Osteoblast (primary cell): ENCODE results near the gene LAMB2. TPM values are rescaled to one million over a fixed set of nuclear protein-coding genes. Genes with fewer than 3 reads are reported as not detected.

ENCODE experiments used
- DNase-seq: peaks from one replicate; pipeline ENCODE4 v3.0.0; 2011; ENCODE audit warnings: low spot score, mixed read lengths; ENCODE audit not compliant: insufficient read length; ENCODE audit errors: missing footprints
- H2AFZ ChIP-seq: 2 replicates; pipeline ENCODE4 v1.6.0; 2011; ENCODE audit warnings: mild to moderate bottlenecking, low read length
- H3K27ac ChIP-seq: 2 replicates; pipeline ENCODE4 v1.5.1; 2011; ENCODE audit warnings: mild to moderate bottlenecking, low read depth, low read length, moderate library complexity
- H3K27me3 ChIP-seq: 2 replicates; pipeline ENCODE4 v1.6.0; 2012; ENCODE audit warnings: mild to moderate bottlenecking, control low read depth, inconsistent platforms, low read length, moderate library complexity; ENCODE audit not compliant: insufficient read depth
- H3K36me3 ChIP-seq: 2 replicates; pipeline ENCODE4 v1.5.1; 2011; ENCODE audit warnings: mild to moderate bottlenecking, low read length, control low read depth, moderate library complexity; ENCODE audit not compliant: insufficient read depth
- H3K4me1 ChIP-seq: 2 replicates; pipeline ENCODE4 v1.5.1; 2011; ENCODE audit warnings: mild to moderate bottlenecking, low read length, control low read depth, moderate library complexity; ENCODE audit not compliant: insufficient read depth
- H3K4me2 ChIP-seq: 2 replicates; pipeline ENCODE4 v1.6.0; 2011; ENCODE audit warnings: mild to moderate bottlenecking, low read length; ENCODE audit not compliant: insufficient read depth
- H3K4me3 ChIP-seq: fragments of 200-600 bp; sonication (generic); 3 replicates; pipeline ENCODE4 v1.5.1; 2012; ENCODE audit warnings: mild to moderate bottlenecking, low read length, inconsistent platforms; ENCODE audit not compliant: insufficient read depth
- H3K79me2 ChIP-seq: 2 replicates; pipeline ENCODE4 v1.6.0; 2012; ENCODE audit warnings: mild to moderate bottlenecking, low read length, control low read depth, inconsistent platforms; ENCODE audit not compliant: insufficient read depth
- H3K9me3 ChIP-seq: 2 replicates; pipeline ENCODE4 v1.5.1; 2011; ENCODE audit warnings: low read depth, low read length, control low read depth
- H4K20me1 ChIP-seq: 2 replicates; pipeline ENCODE4 v1.6.0; 2012; ENCODE audit warnings: mild to moderate bottlenecking, low read length, control low read depth; ENCODE audit not compliant: insufficient read depth
- total RNA-seq: library from RNA; depleted of rRNA; stranded (reverse); fragments of >200 nt; gene quantifications from 2 replicates; pipeline ENCODE4 v1.2.3, GENCODE V29; 2012
- TF ChIP-seq, protein P1 (sequence below): IDR thresholded peaks from 2 replicates; pipeline ENCODE4 v1.5.1; 2011; ENCODE audit warnings: mild to moderate bottlenecking, low read depth, low read length, moderate library complexity; ENCODE audit errors: extremely low read depth

The LAMB2 gene
- total RNA-seq, 1 donor = 450 TPM

DNA sequence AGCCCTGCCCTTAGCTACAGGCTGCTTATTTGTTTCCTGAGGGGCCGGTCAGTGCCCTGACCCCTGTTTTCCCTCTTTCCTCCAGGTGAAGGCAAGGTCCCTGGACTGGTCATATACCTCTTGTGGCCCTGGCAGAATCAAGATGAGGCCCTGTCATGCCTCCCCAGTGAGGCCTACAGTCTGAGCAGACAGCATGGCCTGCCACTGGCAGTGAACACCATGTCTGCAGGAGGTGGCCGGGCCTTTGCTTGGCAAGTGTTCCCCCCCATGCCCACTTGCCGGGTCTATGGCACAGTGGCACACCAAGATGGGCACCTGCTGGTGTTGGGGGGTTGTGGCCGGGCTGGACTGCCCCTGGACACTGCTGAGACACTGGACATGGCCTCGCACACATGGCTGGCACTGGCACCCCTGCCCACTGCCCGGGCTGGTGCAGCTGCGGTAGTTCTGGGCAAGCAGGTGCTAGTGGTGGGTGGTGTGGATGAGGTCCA is 39.7 kb upstream of the LAMB2 start:
- DNase-seq = peak; percentile 84

DNA sequence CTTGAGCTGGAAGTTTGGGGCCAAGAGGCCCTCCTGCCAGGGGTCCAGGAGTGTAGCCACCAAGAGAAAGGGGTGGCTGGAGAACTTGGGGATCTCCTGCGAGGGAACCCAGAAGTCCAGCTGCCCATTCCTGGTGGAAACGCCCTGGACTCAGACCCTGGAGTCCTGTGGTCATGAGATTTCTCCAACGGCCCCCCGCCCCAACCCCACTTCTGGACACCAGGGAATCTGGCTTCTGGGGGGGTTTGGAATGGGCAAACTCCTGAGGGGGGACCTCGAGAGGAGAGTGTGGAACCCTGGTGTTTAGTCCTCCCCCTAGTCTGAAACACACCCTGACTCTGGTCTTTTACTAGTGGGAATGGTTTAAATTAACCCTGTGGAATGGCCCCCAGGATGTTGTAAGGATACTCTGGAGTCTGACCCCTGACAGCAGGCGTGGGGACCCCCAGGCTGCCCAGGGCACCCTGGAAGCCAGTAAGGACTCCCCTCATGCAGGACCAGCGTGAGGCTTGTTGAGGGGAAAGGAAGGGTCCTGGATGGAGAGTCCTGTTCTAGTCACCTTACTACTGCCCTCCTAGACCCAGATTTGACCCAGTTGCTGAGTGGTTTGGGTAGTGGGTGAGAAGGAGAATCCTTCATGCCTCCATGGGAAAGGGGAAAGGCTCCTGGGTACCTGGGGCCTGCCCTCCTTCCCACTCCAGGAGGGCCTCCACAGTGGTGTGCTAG is 39.1 kb upstream of the LAMB2 start:
- Histone ChIP-seq H4K20me1 (no peaks in the 10 kb centered on the region), H3K4me1 (peaks cover 26% of the 10 kb centered on the region), H3K79me2 (peaks cover 17% of the 10 kb centered on the region), H2AFZ (peak overlapping the region; percentile 100), H3K4me2 (peak overlapping the region; percentile 96), H3K36me3 (peaks cover 3% of the 10 kb centered on the region), H3K27me3 (no peaks in the 10 kb centered on the region), H3K4me3 (peak overlapping the region; percentile 91), H3K9me3 (no peaks in the 10 kb centered on the region), H3K27ac (peak overlapping the region; percentile 53)
- TF ChIP-seq, protein P1, sequence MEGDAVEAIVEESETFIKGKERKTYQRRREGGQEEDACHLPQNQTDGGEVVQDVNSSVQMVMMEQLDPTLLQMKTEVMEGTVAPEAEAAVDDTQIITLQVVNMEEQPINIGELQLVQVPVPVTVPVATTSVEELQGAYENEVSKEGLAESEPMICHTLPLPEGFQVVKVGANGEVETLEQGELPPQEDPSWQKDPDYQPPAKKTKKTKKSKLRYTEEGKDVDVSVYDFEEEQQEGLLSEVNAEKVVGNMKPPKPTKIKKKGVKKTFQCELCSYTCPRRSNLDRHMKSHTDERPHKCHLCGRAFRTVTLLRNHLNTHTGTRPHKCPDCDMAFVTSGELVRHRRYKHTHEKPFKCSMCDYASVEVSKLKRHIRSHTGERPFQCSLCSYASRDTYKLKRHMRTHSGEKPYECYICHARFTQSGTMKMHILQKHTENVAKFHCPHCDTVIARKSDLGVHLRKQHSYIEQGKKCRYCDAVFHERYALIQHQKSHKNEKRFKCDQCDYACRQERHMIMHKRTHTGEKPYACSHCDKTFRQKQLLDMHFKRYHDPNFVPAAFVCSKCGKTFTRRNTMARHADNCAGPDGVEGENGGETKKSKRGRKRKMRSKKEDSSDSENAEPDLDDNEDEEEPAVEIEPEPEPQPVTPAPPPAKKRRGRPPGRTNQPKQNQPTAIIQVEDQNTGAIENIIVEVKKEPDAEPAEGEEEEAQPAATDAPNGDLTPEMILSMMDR = no peak
- DNase-seq = peak; percentile 84

More for the DNA sequence above, 39.7 kb upstream of the LAMB2 start:
- Histone ChIP-seq H3K79me2 (peaks cover 17% of the 10 kb centered on the region), H3K4me2 (peak overlapping the region; percentile 96), H3K4me3 (peak overlapping the region; percentile 91), H3K4me1 (peaks cover 26% of the 10 kb centered on the region), H3K27ac (no peak overlapping the region), H3K9me3 (no peaks in the 10 kb centered on the region), H3K27me3 (no peaks in the 10 kb centered on the region), H3K36me3 (peaks cover 3% of the 10 kb centered on the region), H4K20me1 (no peaks in the 10 kb centered on the region), H2AFZ (no peak overlapping the region)
- TF ChIP-seq, protein P1 = no peak

DNA sequence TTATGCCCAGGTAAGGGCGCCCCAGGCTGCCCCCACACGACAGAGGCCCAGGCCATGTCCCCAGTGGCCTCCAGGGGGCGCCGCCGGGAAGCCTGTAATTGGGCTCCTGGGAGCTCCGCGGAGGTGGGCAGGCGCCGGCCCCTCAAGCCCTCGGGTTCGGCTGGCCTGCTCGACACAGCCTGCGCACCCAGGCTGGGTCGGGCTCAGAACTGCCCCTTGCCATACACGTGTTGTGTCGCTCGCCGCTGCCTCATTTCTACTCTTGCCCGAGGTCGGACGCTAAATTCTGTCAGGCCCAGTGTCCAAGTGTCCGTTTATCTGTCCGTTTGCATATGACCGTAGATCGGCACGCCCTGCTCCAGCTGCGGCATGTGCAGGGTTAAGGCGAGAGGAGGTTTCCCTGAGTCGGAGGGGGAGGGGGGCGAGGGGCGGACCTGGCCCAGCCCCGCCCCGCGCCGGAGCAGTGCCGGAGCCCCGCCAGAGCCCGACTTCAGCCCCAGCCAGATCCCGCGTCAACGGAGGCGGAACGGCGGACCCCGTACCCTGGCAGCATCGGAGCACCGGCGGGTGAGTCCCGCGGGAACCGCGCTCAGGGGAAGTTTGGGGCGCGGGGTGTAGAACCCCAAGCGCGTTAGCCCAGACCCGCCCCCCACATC is 38.4 kb upstream of the LAMB2 start, which contains the start of gene KLHDC8B:
Gene KLHDC8B, plus strand, starts transcription at position 480 of the 656 bp plus-strand sequence. CDS start 1,172 bp downstream, outside the sequence.
- H3K4me2 ChIP-seq = peak within 1 kb of the TSS; percentile 96
- TF ChIP-seq, protein P1 = peak; percentile 90
- peak within 1 kb of the TSS; percentile 100 for H2AFZ ChIP-seq
- H3K36me3 ChIP-seq = peaks cover 3% of the 10 kb centered on the region
- no peaks in the 10 kb centered on the region for H4K20me1 ChIP-seq
- no peaks in the 10 kb centered on the region for H3K9me3 ChIP-seq
- H3K79me2 ChIP-seq = peaks cover 22% of the 10 kb centered on the region
- DNase-seq = peak; percentile 99
- H3K27me3 ChIP-seq = no peaks in the 10 kb centered on the region
- peak within 1 kb of the TSS; percentile 91 for H3K4me3 ChIP-seq
- H3K4me1 ChIP-seq = peaks cover 31% of the 10 kb centered on the region
- peak within 1 kb of the TSS; percentile 53 for H3K27ac ChIP-seq

DNA sequence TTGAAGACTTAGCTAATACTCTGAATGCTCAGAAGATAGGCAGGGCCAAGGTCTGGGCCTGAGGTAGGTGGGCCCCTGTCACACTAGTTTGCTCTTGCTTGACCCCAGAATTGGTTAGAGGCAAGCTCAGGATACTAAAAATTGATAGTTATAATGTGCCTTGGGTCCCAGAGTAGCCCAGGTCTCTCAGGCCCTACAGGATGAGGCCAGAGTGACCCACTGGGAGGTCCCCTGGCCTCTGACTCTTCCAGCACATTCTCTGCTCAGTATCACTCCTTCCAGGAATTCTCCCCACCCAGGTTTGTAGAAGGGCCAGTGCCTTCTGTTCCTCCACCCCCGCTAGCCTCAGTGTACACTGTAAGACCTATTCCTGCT is 37.9 kb upstream of the LAMB2 start:
- Histone ChIP-seq H3K4me3 (peak overlapping the region; percentile 91), H3K36me3 (no peaks in the 10 kb centered on the region), H3K27me3 (no peaks in the 10 kb centered on the region), H2AFZ (peak overlapping the region; percentile 100), H3K79me2 (peaks cover 27% of the 10 kb centered on the region), H3K4me2 (peak overlapping the region; percentile 96), H3K4me1 (peaks cover 32% of the 10 kb centered on the region), H3K27ac (no peak overlapping the region), H3K9me3 (no peaks in the 10 kb centered on the region), H4K20me1 (no peaks in the 10 kb centered on the region)
- TF ChIP-seq, protein P1 = no peak
- peak; percentile 13 for DNase-seq
